Measurements from ENCODE around the gene CELF1. TPM values are rescaled to one million over a fixed set of nuclear protein-coding genes. Genes with fewer than 3 reads are reported as not detected.

CELF1 gene
- total RNA-seq, 3 donors from 2014 or later, result 83.7 to 132 (median 94.1) TPM

- intact Hi-C loops (cut with DNase I, micrococcal nuclease), result no loop called here
- no peaks in the 10 kb centered on the region for H3K9me3 ChIP-seq
- TF ChIP-seq, protein P1, sequence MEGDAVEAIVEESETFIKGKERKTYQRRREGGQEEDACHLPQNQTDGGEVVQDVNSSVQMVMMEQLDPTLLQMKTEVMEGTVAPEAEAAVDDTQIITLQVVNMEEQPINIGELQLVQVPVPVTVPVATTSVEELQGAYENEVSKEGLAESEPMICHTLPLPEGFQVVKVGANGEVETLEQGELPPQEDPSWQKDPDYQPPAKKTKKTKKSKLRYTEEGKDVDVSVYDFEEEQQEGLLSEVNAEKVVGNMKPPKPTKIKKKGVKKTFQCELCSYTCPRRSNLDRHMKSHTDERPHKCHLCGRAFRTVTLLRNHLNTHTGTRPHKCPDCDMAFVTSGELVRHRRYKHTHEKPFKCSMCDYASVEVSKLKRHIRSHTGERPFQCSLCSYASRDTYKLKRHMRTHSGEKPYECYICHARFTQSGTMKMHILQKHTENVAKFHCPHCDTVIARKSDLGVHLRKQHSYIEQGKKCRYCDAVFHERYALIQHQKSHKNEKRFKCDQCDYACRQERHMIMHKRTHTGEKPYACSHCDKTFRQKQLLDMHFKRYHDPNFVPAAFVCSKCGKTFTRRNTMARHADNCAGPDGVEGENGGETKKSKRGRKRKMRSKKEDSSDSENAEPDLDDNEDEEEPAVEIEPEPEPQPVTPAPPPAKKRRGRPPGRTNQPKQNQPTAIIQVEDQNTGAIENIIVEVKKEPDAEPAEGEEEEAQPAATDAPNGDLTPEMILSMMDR (IDR thresholded peaks at IDR 0.05), result no peak
- peaks cover 6% of the 10 kb centered on the region for H3K4me1 ChIP-seq (ENCODE audit: low read depth)
- H3K36me3 ChIP-seq (ENCODE audit: low read depth), result peaks cover 23% of the 10 kb centered on the region
- ATAC-seq (no peak), DNase-seq (no peak)
- H3K4me3 ChIP-seq, result no peak overlapping the region
Measured at GRCh38 chr11:47483457-47483856, 69.5 kb downstream of the CELF1 start.

- TF ChIP-seq, protein P1 (IDR thresholded peaks at IDR 0.05), result no peak
- DNase-seq, result no peak
Measured at GRCh38 chr11:47480762-47481161, 72.2 kb downstream of the CELF1 start.

GRCh38 chr11:47478651-47479329, 74.1 kb downstream of the CELF1 start:
- intact Hi-C loops (cut with DNase I, micrococcal nuclease), result no loop called here
- H3K4me3 ChIP-seq, result no peak overlapping the region
- no peak for ATAC-seq
- H3K36me3 ChIP-seq (ENCODE audit: low read depth), result peaks cover 37% of the 10 kb centered on the region
- DNase-seq, result no peak
- H3K4me1 ChIP-seq (ENCODE audit: low read depth), result no peaks in the 10 kb centered on the region
- no peaks in the 10 kb centered on the region for H3K9me3 ChIP-seq
- TF ChIP-seq, protein P1 (IDR thresholded peaks at IDR 0.05), result no peak

More at GRCh38 chr11:47480762-47481161, 72.2 kb downstream of the CELF1 start:
- Histone ChIP-seq H3K4me1 (ENCODE audit: low read depth) (no peaks in the 10 kb centered on the region), H3K9me3 (no peaks in the 10 kb centered on the region), H3K36me3 (ENCODE audit: low read depth) (peaks cover 37% of the 10 kb centered on the region), H3K4me3 (no peak overlapping the region)
- intact Hi-C loops (cut with DNase I, micrococcal nuclease), result no loop called here
- no peak for ATAC-seq

- no peak for ATAC-seq
- no peak overlapping the region for H3K4me3 ChIP-seq
- no peaks in the 10 kb centered on the region for H3K4me1 ChIP-seq (ENCODE audit: low read depth)
- H3K36me3 ChIP-seq (ENCODE audit: low read depth), result peaks cover 28% of the 10 kb centered on the region
- DNase-seq, result no peak
- intact Hi-C loops (cut with DNase I, micrococcal nuclease), result no loop called here
- TF ChIP-seq, protein P1 (IDR thresholded peaks at IDR 0.05), result no peak
- no peaks in the 10 kb centered on the region for H3K9me3 ChIP-seq
Measured at GRCh38 chr11:47477753-47478152, 75.2 kb downstream of the CELF1 start.

GRCh38 chr11:47477323-47477722, 75.6 kb downstream of the CELF1 start:
- DNase-seq (no peak), ATAC-seq (no peak)
- H3K9me3 ChIP-seq, result no peaks in the 10 kb centered on the region
- H3K36me3 ChIP-seq (ENCODE audit: low read depth), result peaks cover 24% of the 10 kb centered on the region
- H3K4me1 ChIP-seq (ENCODE audit: low read depth), result no peaks in the 10 kb centered on the region
- no peak overlapping the region for H3K4me3 ChIP-seq
- intact Hi-C loops (cut with DNase I, micrococcal nuclease), result no loop called here
- TF ChIP-seq, protein P1 (IDR thresholded peaks at IDR 0.05), result no peak
